ENCODE results near the gene FILIP1L. TPM values are rescaled to one million over a fixed set of nuclear protein-coding genes. Genes with fewer than 3 reads are reported as not detected.

FILIP1L gene
- total RNA-seq, 1 donor from 2014 or later: 19.4 TPM

DNA sequence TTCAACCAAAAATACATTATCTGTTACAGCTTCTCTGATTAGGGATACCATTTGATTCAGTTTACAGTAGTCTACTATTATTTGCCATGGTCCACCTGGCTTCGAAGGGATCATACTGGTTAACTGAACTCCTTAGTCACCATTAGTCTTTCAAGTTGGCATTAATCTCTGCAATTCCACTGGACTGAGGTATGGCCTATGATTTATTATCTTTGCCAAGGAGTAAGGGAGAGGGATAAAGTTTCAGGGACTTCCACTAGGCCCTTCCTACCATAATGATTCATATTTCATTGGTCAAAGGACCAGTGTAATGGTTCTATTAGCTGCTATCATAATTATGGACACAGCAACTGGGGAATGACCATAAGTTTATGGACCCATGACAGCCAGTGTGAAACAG lies 303.9 kb downstream of the FILIP1L start:
- no peak for TF ChIP-seq CTCF (IDR thresholded peaks at IDR 0.05; ENCODE audit: unreplicated experiment)
- no peak overlapping the region for H3K27ac Mint-ChIP-seq
- H3K4me1 Mint-ChIP-seq (ENCODE audit: low read depth): no peaks in the 10 kb centered on the region
- no peak for DNase-seq (ENCODE audit: low spot score, unreplicated experiment)
- H3K9me3 Mint-ChIP-seq (ENCODE audit: low read depth): peaks cover 6% of the 10 kb centered on the region
- H3K4me3 Mint-ChIP-seq (ENCODE audit: low read depth): no peak overlapping the region
- H3K27me3 Mint-ChIP-seq: peaks cover 5% of the 10 kb centered on the region
- peaks cover 5% of the 10 kb centered on the region for H3K36me3 Mint-ChIP-seq (ENCODE audit: insufficient read depth)

- no peak for DNase-seq (ENCODE audit: low spot score, unreplicated experiment)
- Mint-ChIP-seq H3K36me3 (ENCODE audit: insufficient read depth) (peaks cover 6% of the 10 kb centered on the region), H3K27ac (no peak overlapping the region), H3K4me1 (ENCODE audit: low read depth) (no peaks in the 10 kb centered on the region), H3K4me3 (ENCODE audit: low read depth) (no peak overlapping the region), H3K27me3 (peaks cover 5% of the 10 kb centered on the region), H3K9me3 (ENCODE audit: low read depth) (peaks cover 7% of the 10 kb centered on the region)
- TF ChIP-seq CTCF (IDR thresholded peaks at IDR 0.05; ENCODE audit: unreplicated experiment): no peak
Observed at GRCh38 chr3:99809565-99809964, 304.7 kb downstream of the FILIP1L start.

GRCh38 chr3:99808163-99808794 lies 306.0 kb downstream of the FILIP1L start:
- no peak overlapping the region for H3K27ac Mint-ChIP-seq
- H3K4me3 Mint-ChIP-seq (ENCODE audit: low read depth): no peak overlapping the region
- TF ChIP-seq CTCF (IDR thresholded peaks at IDR 0.05; ENCODE audit: unreplicated experiment): peak; percentile 79
- H3K4me1 Mint-ChIP-seq (ENCODE audit: low read depth): no peaks in the 10 kb centered on the region
- peaks cover 5% of the 10 kb centered on the region for H3K27me3 Mint-ChIP-seq
- H3K36me3 Mint-ChIP-seq (ENCODE audit: insufficient read depth): peaks cover 10% of the 10 kb centered on the region
- DNase-seq (ENCODE audit: low spot score, unreplicated experiment): peak; percentile 43
- H3K9me3 Mint-ChIP-seq (ENCODE audit: low read depth): peaks cover 14% of the 10 kb centered on the region

DNA sequence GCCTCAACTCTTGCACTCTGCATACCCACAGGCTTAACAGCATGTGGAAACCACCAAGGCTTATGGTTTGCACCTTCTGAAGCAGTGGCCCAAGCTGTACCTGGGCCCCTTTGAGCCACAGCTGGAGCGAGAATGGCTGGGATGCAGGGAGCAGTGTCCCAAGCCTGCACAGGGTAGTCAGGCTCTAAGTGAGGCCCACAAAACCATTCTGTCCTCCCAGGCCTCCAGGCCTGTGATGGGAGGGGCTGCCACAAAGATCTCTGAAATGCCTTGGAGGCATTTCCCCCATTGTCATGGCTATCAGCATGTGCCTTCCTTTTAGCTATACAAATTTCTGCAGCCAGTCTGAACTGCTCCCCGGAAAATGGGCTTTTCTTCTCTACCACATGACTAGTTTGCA lies 309.1 kb downstream of the FILIP1L start:
- no peak overlapping the region for H3K27ac Mint-ChIP-seq
- no peak for DNase-seq (ENCODE audit: low spot score, unreplicated experiment)
- TF ChIP-seq CTCF (IDR thresholded peaks at IDR 0.05; ENCODE audit: unreplicated experiment): no peak
- H3K4me3 Mint-ChIP-seq (ENCODE audit: low read depth): no peak overlapping the region
- no peaks in the 10 kb centered on the region for H3K4me1 Mint-ChIP-seq (ENCODE audit: low read depth)
- peaks cover 10% of the 10 kb centered on the region for H3K36me3 Mint-ChIP-seq (ENCODE audit: insufficient read depth)
- H3K9me3 Mint-ChIP-seq (ENCODE audit: low read depth): peaks cover 14% of the 10 kb centered on the region
- H3K27me3 Mint-ChIP-seq: no peaks in the 10 kb centered on the region

GRCh38 chr3:99803297-99803696 lies 311.0 kb downstream of the FILIP1L start:
- no peak for DNase-seq (ENCODE audit: low spot score, unreplicated experiment)
- H3K36me3 Mint-ChIP-seq (ENCODE audit: insufficient read depth): peaks cover 10% of the 10 kb centered on the region
- no peak overlapping the region for H3K27ac Mint-ChIP-seq
- H3K27me3 Mint-ChIP-seq: no peaks in the 10 kb centered on the region
- H3K4me1 Mint-ChIP-seq (ENCODE audit: low read depth): no peaks in the 10 kb centered on the region
- H3K9me3 Mint-ChIP-seq (ENCODE audit: low read depth): peaks cover 14% of the 10 kb centered on the region
- no peak for TF ChIP-seq CTCF (IDR thresholded peaks at IDR 0.05; ENCODE audit: unreplicated experiment)
- no peak overlapping the region for H3K4me3 Mint-ChIP-seq (ENCODE audit: low read depth)

Data from progenitor cell of endocrine pancreas (in vitro differentiated cells).